RCC 7860 (cell line): Measurements from ENCODE around the gene RAB24.

Experiments
- DNase-seq: peaks from one replicate; pipeline ENCODE4 v3.0.0-alpha.2; 2015; ENCODE audit warnings: low spot score
- FAIRE-seq: peaks from 2 replicates; lab custom pipeline; 2012; peaks lifted over from hg19 to GRCh38; lab: Jason Lieb, UNC

RAB24 gene

GRCh38 chr5:177333420-177334154 is 30.1 kb upstream of the RAB24 start:
- no peak for FAIRE-seq
- DNase-seq, result no peak

GRCh38 chr5:177332896-177333260 is 29.4 kb upstream of the RAB24 start:
- no peak for FAIRE-seq

DNA sequence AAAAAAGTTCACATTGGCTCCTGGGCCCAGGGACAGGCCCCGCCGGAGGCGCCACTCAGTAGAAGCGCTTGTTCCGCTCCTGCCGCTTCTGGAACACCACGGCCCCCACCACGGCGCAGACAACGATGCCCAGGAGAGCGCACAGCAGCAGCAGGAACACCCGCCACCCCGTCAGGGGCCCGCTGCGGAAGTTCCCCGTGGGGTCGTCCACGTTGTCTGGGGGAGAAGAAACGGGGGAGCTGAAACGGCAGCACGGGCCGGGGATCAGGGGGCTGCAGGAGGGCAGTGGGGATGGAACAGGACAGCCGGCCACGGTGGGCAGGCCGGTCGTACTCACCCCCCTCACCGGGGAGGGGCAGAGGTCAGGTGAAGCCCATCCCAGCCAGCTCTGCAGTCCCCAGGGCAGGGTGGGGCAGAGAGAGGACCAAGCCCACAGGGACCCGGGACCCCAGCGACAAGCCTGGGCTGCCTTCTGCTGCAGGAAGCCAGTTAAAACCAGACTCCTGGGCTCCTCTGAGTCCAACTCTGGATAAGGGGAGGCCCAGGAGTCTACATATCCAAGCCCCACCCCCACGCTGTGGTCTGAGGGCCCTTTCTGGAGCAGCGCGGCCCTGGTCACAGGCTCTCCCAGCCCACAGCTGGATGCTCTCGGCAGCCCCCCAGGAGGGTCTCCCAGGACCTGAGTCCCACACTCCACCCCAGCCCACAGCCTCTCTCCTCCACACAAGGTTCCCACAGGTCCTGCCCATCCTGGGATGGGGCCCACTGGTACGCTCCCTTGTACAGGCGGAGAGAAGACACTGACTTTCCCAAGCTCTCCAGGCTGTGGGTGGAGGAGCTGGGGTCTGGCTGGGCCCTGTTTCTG is 28.7 kb upstream of the RAB24 start:
- no peak for FAIRE-seq
- no peak for DNase-seq

More at GRCh38 chr5:177332896-177333260, 29.4 kb upstream of the RAB24 start:
- DNase-seq, result no peak

GRCh38 chr5:177330991-177331842 is 27.7 kb upstream of the RAB24 start:
- DNase-seq, result no peak
- FAIRE-seq, result no peak

DNA sequence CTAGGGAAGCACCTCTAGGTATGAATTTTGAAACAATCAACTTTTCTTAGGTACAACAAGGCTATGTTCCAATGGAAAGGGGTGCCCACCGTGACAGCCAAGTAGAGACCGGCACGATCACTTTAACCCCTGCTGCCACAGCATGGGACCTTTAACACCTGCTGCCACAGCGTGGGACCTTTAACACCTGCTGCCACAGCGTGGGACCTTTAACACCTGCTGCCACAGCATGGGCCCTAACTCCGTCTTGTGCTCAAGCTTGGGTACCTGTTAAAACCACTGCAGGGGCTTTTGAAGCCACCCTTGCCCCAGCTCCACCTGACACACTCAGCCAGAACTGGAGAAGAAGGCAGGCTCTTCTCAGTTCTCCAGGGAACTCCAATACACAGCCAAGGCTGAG is 26.4 kb upstream of the RAB24 start:
- DNase-seq (no peak), FAIRE-seq (no peak)

- no peak for DNase-seq
- FAIRE-seq, result no peak
Measured at GRCh38 chr5:177328545-177329231, 25.2 kb upstream of the RAB24 start.

DNA sequence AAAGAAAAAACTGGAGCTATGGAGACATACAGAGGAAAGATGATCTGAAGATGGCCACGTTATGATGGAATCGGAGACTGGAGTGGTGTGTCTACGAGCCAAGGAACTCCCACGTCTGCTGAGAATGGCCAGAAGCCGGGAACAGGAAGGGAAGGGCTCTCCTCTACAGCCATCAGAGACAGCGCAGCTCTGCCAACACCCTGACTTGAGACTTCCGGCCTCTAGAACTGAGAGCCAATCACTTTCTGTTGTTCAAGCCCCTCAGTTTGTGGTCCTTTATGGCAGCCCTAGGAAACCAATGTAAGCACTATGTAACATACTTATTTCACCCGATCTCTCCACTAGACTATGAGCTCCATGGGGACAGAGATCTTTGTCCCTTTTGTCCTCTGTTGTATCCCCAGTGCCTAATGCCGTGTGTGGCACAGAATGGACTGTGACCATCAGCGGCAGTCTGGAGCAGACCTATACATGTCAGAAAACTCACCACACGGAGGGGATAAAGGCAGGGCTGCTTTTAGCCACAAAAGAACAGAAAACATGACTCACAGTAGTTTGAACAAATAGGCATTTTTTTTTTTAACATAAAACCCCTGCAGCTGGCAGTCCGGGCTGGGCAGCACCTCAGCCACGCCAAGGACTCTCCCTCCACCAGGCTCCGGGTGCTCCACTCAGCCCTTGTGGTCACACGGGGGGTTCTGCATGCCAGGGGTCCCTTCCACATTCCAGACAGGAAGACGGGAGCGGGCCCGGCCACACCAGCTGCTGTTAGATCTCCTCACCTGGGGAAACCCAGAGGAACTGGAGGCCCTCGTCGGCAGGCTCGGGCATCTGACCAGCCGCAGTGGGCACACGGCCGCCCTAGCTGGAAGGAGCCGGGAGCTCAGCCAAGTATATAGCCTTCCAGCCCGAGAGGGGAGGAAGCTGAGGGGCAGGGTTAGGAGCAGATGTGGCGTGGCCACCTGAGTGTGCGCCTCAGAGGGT is 24.3 kb upstream of the RAB24 start:
- FAIRE-seq (peak; percentile 69), DNase-seq (peak; percentile 74)

- FAIRE-seq (peak; percentile 90), DNase-seq (peak; percentile 64)
Measured at GRCh38 chr5:177325868-177326381, 22.4 kb upstream of the RAB24 start.

- DNase-seq (no peak), FAIRE-seq (no peak)
Measured at GRCh38 chr5:177320879-177321278, 17.4 kb upstream of the RAB24 start.

DNA sequence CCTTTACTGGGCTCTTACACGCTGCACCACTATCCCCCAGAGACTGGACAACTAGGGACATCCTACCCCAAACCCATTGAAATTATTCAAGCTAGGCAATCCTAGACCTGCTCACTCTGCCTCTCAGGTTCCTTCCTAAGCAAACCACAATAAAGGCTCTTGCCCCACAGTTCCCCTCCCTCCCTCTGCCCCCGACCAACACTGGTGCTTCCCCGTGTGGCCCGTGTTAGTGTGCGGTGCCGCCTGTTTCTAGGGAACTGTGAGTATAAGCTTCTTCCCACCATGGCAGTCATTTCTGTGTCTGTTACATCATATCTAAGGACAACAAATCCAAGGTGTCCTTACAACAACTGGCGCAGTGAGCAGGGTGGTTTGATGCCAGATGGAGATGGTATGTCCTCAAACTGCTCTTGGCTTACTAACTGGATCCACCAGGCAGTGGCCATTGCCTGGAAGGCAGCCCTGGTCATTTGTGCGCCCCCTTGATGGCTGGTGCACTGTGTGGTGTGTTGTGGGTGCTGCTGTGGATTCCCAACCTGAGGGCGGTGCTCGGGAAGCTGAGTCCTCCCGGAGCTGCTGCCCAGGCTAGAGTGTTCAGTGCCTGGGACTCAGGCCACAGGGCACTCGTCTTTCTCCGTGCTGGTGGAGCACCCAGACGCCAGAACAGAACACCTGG is 16.5 kb upstream of the RAB24 start:
- DNase-seq (no peak), FAIRE-seq (no peak)

DNA sequence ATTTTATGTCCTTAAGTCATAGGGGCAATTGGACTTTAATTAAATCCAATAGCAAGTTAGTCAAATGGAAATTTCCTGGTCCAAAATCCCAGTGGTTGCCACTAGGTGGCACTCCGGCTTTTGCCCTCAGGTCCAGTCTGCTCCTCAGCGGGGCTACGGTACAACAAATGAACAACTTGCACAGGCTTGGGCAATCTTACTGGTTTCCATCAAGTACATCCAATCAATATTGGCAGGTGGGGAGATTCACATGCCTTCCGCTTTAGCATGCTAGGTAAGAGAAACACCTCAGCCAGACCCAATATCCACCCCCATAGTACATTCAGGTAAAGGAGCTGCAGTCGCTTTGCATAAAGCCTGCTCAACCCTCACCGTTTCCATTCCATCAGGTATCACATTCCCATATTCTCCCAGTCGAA is 14.4 kb upstream of the RAB24 start:
- peak; percentile 68 for FAIRE-seq
- DNase-seq, result peak; percentile 52

- FAIRE-seq (no peak), DNase-seq (no peak)
Measured at GRCh38 chr5:177316005-177316404, 12.5 kb upstream of the RAB24 start.

DNA sequence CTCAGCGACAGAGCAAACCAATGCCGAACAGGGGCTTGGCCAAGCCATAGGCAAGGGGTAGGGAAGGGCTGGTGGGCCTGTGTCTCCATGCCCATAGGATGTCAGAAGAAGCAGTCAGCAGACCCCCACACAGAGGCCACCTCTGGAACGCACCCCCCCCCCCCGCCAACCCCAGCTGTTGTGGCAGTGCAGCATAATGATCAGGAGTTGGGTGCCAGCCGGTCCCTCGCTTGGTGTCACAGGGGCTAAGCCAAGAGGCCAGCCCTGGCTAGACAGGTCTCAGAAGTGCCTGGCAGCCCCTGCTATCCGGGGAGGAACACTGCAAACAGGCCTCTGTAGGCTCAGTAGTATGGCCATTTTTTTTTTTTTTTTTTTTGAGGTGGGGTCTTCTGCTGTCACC is 11.9 kb upstream of the RAB24 start:
- DNase-seq (no peak), FAIRE-seq (no peak)

- FAIRE-seq (no peak), DNase-seq (no peak)
Measured at GRCh38 chr5:177314376-177315342, 11.1 kb upstream of the RAB24 start.

GRCh38 chr5:177313561-177314259 is 10.2 kb upstream of the RAB24 start:
- no peak for DNase-seq
- FAIRE-seq, result no peak

GRCh38 chr5:177312649-177313181 is 9.2 kb upstream of the RAB24 start:
- DNase-seq (peak; percentile 78), FAIRE-seq (no peak)
